Measurements from ENCODE around the gene ZNF644.
"Not testable (repeated sequence)": the region's sequence is repeated elsewhere in the genome, so short reads cannot be mapped to it uniquely, and the experiment has no call there.

Gene ZNF644

DNA sequence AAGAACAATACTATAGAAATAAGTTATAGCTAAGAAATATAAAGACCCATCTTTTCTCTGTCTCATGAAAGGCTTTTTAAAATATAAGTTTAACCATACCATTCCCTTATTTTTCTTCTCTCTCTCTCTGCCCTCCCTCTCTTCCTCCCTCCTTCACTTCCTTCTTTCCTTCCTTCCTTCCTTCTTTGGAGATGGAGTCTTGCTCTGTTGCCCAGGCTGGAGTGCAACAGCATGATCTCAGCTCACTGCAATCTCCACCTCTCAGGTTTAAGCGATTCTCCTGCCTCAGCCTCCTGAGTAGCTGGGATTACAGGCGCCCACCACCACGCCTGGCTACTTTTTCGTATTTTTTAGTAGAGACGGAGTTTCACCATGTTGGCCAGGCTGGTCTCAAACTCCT, 94.2 kb downstream of the ZNF644 start:
- peaks cover 17% of the 10 kb centered on the region for H3K4me1 ChIP-seq (ENCODE audit: insufficient read depth, low read length)
- not testable (repeated sequence) for H3K27me3 ChIP-seq (ENCODE audit: insufficient read depth, low read length); H3K36me3 ChIP-seq (ENCODE audit: insufficient read depth, low read length)

DNA sequence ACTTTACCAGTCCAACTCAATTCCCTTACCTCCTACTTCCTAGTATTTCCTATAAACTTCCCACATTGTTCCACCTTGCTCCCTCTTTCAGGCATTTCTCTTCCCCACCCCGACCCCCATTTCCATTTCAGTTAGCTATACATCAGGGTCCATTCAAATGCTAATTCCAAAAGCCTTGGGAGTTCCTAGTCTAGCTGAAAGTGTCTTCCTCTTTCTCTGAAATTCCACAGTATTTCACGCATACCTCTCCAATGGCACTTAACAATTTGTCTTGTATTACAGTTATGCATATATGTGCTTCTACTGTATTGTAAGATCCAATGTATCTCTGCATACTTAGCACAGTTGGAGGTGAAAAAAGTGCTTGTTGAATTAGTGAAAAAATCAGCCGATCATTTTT, 94.9 kb downstream of the ZNF644 start:
- no peaks in the 10 kb centered on the region for H3K27me3 ChIP-seq (ENCODE audit: insufficient read depth, low read length)
- peaks cover 17% of the 10 kb centered on the region for H3K4me1 ChIP-seq (ENCODE audit: insufficient read depth, low read length)
- no peaks in the 10 kb centered on the region for H3K9me3 ChIP-seq (ENCODE audit: low read length)
- no peak overlapping the region for H2AFZ ChIP-seq (ENCODE audit: low read depth, low read length)
- peaks cover 3% of the 10 kb centered on the region for H3K36me3 ChIP-seq (ENCODE audit: insufficient read depth, low read length)
- no peak overlapping the region for H3K4me3 ChIP-seq (ENCODE audit: low read length)

More for the DNA sequence above, 94.2 kb downstream of the ZNF644 start:
- not testable (repeated sequence) for H3K9me3 ChIP-seq (ENCODE audit: low read length); H2AFZ ChIP-seq (ENCODE audit: low read depth, low read length); H3K4me3 ChIP-seq (ENCODE audit: low read length)

DNA sequence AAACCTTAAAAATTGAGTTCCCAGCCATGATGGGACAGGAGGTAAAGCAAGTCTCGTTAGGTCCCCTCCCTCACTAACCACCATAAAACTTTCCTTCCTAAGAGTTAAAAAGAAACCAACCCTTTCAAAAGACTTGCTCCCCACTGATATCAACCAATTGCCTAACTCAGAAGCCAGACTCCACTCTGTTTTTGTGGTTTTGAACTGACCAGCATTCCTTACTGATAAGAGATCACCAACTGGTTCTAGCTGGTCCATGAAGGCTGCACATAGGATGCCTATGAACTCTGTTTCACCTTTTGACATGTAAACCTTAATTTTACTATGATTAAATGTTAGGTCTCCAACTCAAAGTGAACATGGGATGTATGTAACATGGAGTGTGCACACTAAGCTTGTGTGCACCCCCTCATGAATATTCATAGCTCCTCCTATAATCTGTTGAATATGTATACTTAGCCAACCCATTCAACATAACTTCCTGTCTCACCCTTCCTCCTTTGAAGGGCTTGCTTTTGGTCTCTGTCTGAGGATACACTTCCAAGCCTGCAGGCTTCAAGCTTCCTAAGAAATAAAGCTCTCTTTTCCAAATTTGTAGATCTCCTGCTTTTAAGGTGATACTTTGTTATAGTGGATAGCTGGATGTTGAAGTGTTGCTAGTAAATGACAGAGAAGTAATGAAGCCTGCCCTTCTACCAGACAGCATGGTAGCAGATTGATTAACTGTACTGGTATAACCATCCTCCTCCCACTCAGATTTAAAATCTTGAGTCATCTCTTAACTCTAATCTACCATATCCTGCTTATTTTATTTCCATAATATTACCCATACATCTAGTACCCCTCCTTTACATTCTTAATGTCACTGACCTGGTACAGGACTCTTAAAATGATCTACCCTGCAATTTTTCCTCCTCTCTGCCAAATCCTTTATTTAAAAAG, 95.6 kb downstream of the ZNF644 start:
- no peaks in the 10 kb centered on the region for H3K27me3 ChIP-seq (ENCODE audit: insufficient read depth, low read length)
- H2AFZ ChIP-seq (ENCODE audit: low read depth, low read length): no peak overlapping the region
- peaks cover 17% of the 10 kb centered on the region for H3K4me1 ChIP-seq (ENCODE audit: insufficient read depth, low read length)
- H3K9me3 ChIP-seq (ENCODE audit: low read length): no peaks in the 10 kb centered on the region
- H3K36me3 ChIP-seq (ENCODE audit: insufficient read depth, low read length): peaks cover 3% of the 10 kb centered on the region
- H3K4me3 ChIP-seq (ENCODE audit: low read length): no peak overlapping the region

- H3K27me3 ChIP-seq (ENCODE audit: insufficient read depth, low read length): no peaks in the 10 kb centered on the region
- no peak overlapping the region for H3K4me3 ChIP-seq (ENCODE audit: low read length)
- no peak overlapping the region for H2AFZ ChIP-seq (ENCODE audit: low read depth, low read length)
- peaks cover 3% of the 10 kb centered on the region for H3K36me3 ChIP-seq (ENCODE audit: insufficient read depth, low read length)
- peaks cover 17% of the 10 kb centered on the region for H3K4me1 ChIP-seq (ENCODE audit: insufficient read depth, low read length)
- no peaks in the 10 kb centered on the region for H3K9me3 ChIP-seq (ENCODE audit: low read length)
Observed at GRCh38 chr1:90924982-90925381, 96.9 kb downstream of the ZNF644 start.

- no peaks in the 10 kb centered on the region for H3K9me3 ChIP-seq (ENCODE audit: low read length)
- peaks cover 3% of the 10 kb centered on the region for H3K36me3 ChIP-seq (ENCODE audit: insufficient read depth, low read length)
- no peak overlapping the region for H2AFZ ChIP-seq (ENCODE audit: low read depth, low read length)
- H3K4me3 ChIP-seq (ENCODE audit: low read length): no peak overlapping the region
- no peaks in the 10 kb centered on the region for H3K27me3 ChIP-seq (ENCODE audit: insufficient read depth, low read length)
- peaks cover 17% of the 10 kb centered on the region for H3K4me1 ChIP-seq (ENCODE audit: insufficient read depth, low read length)
Observed at GRCh38 chr1:90922996-90923395, 98.8 kb downstream of the ZNF644 start.

GRCh38 chr1:90922202-90922601, 99.6 kb downstream of the ZNF644 start:
- H3K36me3 ChIP-seq (ENCODE audit: insufficient read depth, low read length): peaks cover 4% of the 10 kb centered on the region
- H2AFZ ChIP-seq (ENCODE audit: low read depth, low read length): no peak overlapping the region
- no peaks in the 10 kb centered on the region for H3K27me3 ChIP-seq (ENCODE audit: insufficient read depth, low read length)
- peaks cover 15% of the 10 kb centered on the region for H3K4me1 ChIP-seq (ENCODE audit: insufficient read depth, low read length)
- H3K9me3 ChIP-seq (ENCODE audit: low read length): no peaks in the 10 kb centered on the region
- H3K4me3 ChIP-seq (ENCODE audit: low read length): no peak overlapping the region

DNA sequence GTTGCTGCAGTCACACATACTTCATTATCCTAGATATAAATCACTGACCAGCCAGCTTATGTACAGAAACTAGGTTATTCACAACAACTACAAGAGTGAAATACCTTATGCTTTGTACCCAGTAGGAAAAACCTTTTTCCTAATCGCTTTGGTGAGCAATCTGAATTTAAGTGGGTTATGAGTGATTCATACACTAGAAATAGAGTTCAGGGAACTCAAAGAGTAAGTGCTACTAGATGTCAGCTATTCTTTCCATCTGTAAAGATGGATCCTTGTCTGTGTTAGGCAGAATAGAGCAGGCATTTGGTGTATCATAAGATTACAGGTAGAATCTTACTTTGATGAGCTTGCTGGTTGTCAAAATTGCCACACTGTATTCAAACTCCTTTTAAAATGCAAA, 101.9 kb downstream of the ZNF644 start:
- Histone ChIP-seq H3K9me3 (ENCODE audit: low read length) (no peaks in the 10 kb centered on the region), H3K4me1 (ENCODE audit: insufficient read depth, low read length) (no peaks in the 10 kb centered on the region), H2AFZ (ENCODE audit: low read depth, low read length) (no peak overlapping the region), H3K4me3 (ENCODE audit: low read length) (no peak overlapping the region), H3K27me3 (ENCODE audit: insufficient read depth, low read length) (no peaks in the 10 kb centered on the region), H3K36me3 (ENCODE audit: insufficient read depth, low read length) (peaks cover 20% of the 10 kb centered on the region)

DNA sequence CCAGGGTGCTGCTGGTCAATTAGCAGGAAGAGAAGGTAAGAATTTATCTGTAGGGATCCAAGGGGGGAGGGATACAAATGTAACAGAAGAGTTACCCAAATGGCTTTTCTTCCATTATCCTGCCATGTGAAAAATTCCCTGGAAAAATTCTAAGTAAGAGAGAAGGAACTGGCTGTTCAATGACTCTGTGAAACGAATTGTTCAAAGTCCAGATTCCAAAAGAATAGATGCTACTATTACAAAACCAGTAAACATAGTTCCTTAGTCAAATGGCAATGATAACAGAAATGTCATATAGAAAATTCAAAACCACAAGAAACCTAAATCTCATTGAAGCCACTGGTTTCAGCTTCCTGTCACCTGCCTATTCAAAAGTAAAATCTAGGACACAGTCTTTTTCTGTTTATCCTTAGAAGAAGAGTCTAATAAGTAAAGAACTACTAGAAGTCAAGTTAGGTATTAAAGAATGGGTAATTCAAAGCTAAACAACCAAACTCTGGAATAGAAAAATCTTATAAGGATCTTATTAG, 102.6 kb downstream of the ZNF644 start:
- Histone ChIP-seq H2AFZ (ENCODE audit: low read depth, low read length) (no peak overlapping the region), H3K36me3 (ENCODE audit: insufficient read depth, low read length) (peaks cover 24% of the 10 kb centered on the region), H3K4me3 (ENCODE audit: low read length) (no peak overlapping the region), H3K4me1 (ENCODE audit: insufficient read depth, low read length) (no peaks in the 10 kb centered on the region), H3K27me3 (ENCODE audit: insufficient read depth, low read length) (no peaks in the 10 kb centered on the region), H3K9me3 (ENCODE audit: low read length) (no peaks in the 10 kb centered on the region)

- peaks cover 3% of the 10 kb centered on the region for H3K9me3 ChIP-seq (ENCODE audit: low read length)
- peaks cover 20% of the 10 kb centered on the region for H3K36me3 ChIP-seq (ENCODE audit: insufficient read depth, low read length)
- no peak overlapping the region for H2AFZ ChIP-seq (ENCODE audit: low read depth, low read length)
- no peak overlapping the region for H3K4me3 ChIP-seq (ENCODE audit: low read length)
- H3K4me1 ChIP-seq (ENCODE audit: insufficient read depth, low read length): no peaks in the 10 kb centered on the region
- H3K27me3 ChIP-seq (ENCODE audit: insufficient read depth, low read length): no peaks in the 10 kb centered on the region
Observed at GRCh38 chr1:90911353-90911752, 110.5 kb downstream of the ZNF644 start.

DNA sequence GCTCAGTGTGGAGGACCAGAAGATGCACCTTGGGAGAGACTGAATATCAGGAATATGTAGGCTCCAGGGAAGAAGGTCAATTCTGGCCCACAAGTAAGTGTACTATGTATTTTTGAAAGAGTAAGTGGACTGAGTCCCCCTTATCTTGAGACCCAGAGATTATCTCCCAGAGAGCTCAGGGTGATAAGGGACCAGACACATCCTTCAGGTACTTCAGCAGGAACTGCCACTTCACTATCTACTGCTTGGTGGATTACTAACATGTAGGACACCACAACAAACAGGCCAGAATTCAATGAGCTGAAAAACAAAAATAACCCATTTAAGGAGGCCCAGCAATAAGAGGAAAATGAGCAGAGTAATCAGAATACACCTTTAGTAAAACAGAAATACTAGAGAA, 119.2 kb downstream of the ZNF644 start:
- H3K36me3 ChIP-seq (ENCODE audit: insufficient read depth, low read length): peaks cover 6% of the 10 kb centered on the region
- H3K4me3 ChIP-seq (ENCODE audit: low read length): no peak overlapping the region
- no peaks in the 10 kb centered on the region for H3K4me1 ChIP-seq (ENCODE audit: insufficient read depth, low read length)
- no peaks in the 10 kb centered on the region for H3K27me3 ChIP-seq (ENCODE audit: insufficient read depth, low read length)
- no peak overlapping the region for H2AFZ ChIP-seq (ENCODE audit: low read depth, low read length)
- H3K9me3 ChIP-seq (ENCODE audit: low read length): no peaks in the 10 kb centered on the region

DNA sequence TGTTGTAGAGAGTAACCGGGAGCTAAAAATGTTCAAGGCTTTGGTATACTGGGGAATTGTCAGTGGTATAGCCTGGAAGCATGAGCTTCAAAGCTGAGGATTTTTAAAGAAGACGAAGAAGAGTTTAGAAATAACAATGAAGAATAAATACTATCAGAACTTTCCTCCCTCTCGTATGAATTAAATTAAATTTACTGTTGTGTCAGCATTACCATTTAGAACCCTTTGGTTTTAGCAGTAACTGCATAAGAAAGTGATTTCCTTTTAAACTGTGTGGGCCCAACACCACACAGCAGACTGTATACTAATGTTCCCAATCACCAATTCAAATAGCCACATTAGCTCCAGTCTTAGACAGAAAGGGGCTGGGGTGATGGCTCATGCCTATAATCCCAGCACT, 122.6 kb downstream of the ZNF644 start:
- Histone ChIP-seq H2AFZ (ENCODE audit: low read depth, low read length) (no peak overlapping the region), H3K27me3 (ENCODE audit: insufficient read depth, low read length) (no peaks in the 10 kb centered on the region), H3K4me3 (ENCODE audit: low read length) (no peak overlapping the region), H3K9me3 (ENCODE audit: low read length) (no peaks in the 10 kb centered on the region), H3K36me3 (ENCODE audit: insufficient read depth, low read length) (peaks cover 6% of the 10 kb centered on the region), H3K4me1 (ENCODE audit: insufficient read depth, low read length) (no peaks in the 10 kb centered on the region)

DNA sequence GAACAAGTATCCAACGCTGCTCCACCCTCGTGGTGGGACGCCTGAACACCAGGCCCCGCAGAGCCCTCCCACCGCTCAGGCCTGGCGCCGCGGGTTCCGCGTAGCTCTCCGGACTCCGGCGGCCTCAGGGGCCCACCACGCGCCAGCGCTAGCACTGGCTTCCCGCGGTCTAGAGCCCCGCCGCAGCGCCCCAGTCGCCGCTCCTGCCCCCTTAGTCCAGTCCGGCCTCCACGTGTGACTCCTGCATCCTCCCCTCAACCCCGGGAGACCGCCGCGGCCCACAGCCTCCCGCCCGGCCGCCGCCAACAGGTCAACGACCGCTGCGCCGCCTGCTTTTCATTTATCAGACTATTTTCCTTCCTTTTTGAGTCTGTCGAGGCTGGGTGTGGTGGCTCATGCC, 128.2 kb downstream of the ZNF644 start:
- H3K4me1 ChIP-seq (ENCODE audit: insufficient read depth, low read length); H2AFZ ChIP-seq (ENCODE audit: low read depth, low read length); H3K27me3 ChIP-seq (ENCODE audit: insufficient read depth, low read length): not testable (repeated sequence)

GRCh38 chr1:90892884-90893283, 129.0 kb downstream of the ZNF644 start:
- H3K4me1 ChIP-seq (ENCODE audit: insufficient read depth, low read length): not testable (repeated sequence)

More for the DNA sequence above, 128.2 kb downstream of the ZNF644 start:
- H3K9me3 ChIP-seq (ENCODE audit: low read length); H3K4me3 ChIP-seq (ENCODE audit: low read length); H3K36me3 ChIP-seq (ENCODE audit: insufficient read depth, low read length): not testable (repeated sequence)

More at GRCh38 chr1:90892884-90893283, 129.0 kb downstream of the ZNF644 start:
- H3K4me3 ChIP-seq (ENCODE audit: low read length); H3K36me3 ChIP-seq (ENCODE audit: insufficient read depth, low read length); H3K9me3 ChIP-seq (ENCODE audit: low read length); H2AFZ ChIP-seq (ENCODE audit: low read depth, low read length); H3K27me3 ChIP-seq (ENCODE audit: insufficient read depth, low read length): not testable (repeated sequence)
